Germinal center (tissue), 1 donor: ENCODE data around the gene VTA1.
"Not testable (repeated sequence)": the region's sequence is repeated elsewhere in the genome, so short reads cannot be mapped to it uniquely, and the experiment has no call there.

Experiments used
- DNase-seq: peaks from one replicate; pipeline ENCODE4 v3.0.0; 2012; ENCODE audit warnings: mixed read lengths, low spot score

Gene VTA1

GRCh38 chr6:142225552-142225951 lies 78.5 kb downstream of the VTA1 start:
- DNase-seq = no peak

DNA sequence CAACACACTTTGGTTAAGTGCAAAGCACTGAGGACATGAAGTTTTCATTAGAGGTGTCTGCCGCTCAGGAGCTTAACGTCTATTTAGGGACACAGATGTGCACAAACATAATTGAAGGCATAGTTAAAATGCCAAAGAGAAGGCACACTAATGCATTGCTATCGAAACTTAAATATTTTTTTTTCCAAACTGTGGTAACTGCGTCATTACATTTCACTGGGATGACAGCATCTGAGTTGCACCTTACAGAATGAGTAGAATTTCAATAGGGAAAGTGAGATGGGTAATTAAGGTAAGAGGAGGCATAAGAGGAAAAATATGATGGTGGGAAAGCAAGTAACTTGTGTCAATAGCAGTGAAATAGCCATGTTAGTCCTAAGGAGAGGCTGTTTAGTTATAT lies 79.7 kb downstream of the VTA1 start:
- no peak for DNase-seq

DNA sequence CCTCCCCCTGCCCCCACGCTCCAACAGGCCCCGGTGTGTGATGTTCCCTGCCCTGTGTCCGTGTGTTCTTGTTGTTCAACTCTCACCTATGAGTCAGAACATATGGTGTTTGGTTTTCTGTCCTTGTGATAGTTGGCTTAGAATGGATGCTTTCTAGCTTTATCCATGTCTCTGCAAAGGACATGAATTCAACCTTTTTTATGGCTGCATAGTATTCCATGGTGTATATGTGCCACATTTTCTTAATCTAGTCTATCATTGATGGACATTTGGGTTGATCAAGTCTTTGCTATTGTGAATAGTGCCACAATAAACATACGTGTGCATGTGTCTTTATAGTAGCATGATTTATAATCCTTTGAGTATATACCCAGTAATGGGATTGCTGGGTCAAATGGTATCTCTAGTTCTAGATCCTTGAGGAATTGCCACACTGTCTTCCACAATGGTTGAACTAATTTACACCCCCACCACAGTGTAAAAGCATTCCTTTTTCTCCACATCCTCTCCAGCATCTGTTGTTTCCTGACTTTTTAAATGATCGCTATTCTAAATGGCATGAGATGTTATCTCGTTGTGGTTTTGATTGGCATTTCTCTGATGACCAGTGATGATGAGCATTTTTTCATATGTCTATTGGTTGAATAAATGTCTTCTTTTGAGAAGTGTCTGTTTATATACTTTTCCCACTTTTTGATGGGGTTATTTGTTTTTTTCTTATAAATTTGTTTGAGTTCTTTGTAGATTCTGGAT lies 82.6 kb downstream of the VTA1 start:
- not testable (repeated sequence) for DNase-seq

GRCh38 chr6:142232206-142233044 lies 85.4 kb downstream of the VTA1 start:
- not testable (repeated sequence) for DNase-seq

- DNase-seq = no peak
Observed at GRCh38 chr6:142233945-142234682, 87.1 kb downstream of the VTA1 start.

GRCh38 chr6:142235272-142235671 lies 88.2 kb downstream of the VTA1 start:
- DNase-seq = no peak

GRCh38 chr6:142235791-142236190 lies 88.7 kb downstream of the VTA1 start:
- DNase-seq = no peak

DNA sequence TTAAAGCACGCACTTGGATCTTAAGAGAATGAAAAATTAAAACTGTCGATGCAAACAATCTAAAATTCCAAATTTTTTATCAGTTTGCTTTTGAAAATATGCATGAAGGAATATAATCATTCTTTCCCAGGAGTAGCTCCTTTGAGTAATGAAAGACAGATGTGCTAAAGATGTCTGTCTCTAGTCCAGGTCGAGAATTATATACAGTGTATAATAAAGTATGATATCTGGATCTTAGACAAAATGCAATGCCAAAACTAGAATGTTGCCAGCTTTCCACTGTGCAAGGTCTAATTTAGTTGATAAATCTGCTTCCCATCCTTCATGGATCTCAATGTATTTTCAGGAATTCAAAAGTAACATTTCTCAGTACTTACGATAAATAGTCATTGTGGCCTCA lies 89.6 kb downstream of the VTA1 start:
- DNase-seq = no peak

GRCh38 chr6:142238881-142239280 lies 91.8 kb downstream of the VTA1 start:
- no peak for DNase-seq

DNA sequence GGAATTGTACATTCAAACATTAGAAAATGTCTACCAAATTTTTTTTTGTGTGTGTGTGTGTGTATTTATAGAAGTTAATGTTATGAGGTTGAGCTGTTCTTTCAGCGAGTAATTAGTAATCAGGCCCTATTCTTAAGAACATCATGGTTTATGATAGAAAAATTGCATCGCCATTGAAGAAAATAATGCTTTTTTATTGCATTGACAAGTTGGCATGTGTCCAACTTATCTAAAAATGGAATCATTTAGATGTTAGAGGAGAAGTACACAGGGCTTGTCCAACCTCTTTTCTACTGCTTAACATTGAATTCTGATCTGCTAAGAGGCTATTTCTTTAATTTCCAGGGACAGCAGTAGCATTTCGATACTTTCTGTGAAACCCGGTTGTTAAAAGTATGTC lies 93.1 kb downstream of the VTA1 start:
- no peak for DNase-seq

DNA sequence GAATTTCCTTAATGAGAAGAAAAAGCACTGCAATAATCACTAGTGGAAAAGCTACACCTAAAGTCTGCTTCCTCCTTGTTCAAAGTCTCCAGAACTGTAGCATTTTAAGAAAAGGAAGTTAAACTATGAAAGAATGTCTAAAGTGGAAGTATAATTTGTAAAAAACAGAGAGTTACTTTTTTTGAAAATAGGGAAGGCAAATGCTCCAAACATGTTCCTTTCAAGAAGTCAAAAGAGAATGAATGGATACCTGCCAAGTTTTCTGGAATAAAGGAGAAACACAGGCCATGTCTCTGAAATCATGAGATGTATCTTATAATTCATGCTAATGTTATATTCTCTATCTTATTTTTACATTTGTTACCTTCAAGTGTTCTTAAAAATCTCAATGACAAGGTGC lies 94.0 kb downstream of the VTA1 start:
- DNase-seq = no peak

DNA sequence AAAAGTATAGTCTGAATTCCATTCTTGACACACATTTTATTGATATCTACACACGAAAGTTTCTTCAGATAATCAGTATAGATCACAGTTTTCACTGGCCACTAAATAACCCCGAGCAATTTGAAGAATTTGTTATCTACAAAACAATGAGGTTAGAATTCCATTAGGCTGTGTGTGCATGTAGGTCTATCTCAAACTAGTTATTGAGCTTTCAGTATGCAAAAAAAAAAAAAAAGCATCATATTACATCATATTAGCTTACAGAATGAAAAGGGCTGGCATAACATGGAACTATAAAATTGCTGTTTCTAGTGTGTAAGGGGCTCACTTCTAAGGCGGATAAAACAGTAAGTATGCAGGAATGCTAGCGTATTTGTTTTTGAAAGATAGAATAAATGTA lies 95.2 kb downstream of the VTA1 start:
- no peak for DNase-seq

DNA sequence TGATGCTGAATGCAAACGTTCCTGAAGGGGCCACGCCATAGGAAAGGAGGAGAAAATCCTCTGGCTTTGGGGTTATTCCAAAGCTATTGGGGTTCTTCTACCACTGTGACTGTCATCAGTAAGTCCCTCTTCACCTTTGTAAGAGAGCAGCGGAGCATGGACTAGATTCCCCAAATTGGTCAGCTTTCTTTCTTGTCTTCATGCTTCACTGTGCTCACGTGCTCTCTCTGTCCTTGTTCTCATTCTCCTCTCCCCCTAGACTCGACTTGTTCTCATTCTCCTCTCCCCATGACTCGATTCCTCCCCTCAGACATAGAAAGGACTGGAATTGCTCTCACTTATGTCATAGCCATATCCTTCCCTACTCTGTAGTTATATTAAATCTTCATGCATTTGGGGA lies 99.9 kb downstream of the VTA1 start:
- DNase-seq = no peak

- no peak for DNase-seq
Observed at GRCh38 chr6:142249266-142249665, 102.2 kb downstream of the VTA1 start.

DNA sequence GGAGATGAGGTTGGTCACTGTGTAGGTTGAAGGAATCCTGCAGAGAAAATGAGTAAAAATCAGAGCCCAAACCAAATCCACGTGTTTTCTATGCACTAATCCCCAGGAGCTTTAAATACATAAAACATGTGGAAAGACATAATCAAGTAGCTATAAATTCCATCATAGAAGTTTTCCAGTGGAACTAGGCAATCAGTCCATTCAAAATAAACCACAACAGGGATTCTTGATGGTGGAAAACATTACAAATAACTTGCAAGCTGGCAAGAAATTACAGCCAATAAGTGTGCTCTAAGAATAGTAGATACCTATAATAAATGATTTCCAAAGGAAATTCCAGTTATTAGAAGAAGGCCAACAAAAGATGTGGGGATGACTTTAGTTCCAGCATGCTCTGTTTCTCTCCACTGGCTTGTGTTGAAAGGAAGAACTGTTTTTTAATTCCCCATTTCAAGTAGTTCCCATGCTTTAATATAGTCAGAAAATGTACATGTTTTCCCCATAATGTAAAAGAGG lies 104.9 kb downstream of the VTA1 start:
- DNase-seq = no peak

GRCh38 chr6:142254513-142254912 lies 107.5 kb downstream of the VTA1 start:
- DNase-seq = no peak

GRCh38 chr6:142255785-142256184 lies 108.7 kb downstream of the VTA1 start:
- no peak for DNase-seq

- DNase-seq = no peak
Observed at GRCh38 chr6:142258305-142258704, 111.2 kb downstream of the VTA1 start.

DNA sequence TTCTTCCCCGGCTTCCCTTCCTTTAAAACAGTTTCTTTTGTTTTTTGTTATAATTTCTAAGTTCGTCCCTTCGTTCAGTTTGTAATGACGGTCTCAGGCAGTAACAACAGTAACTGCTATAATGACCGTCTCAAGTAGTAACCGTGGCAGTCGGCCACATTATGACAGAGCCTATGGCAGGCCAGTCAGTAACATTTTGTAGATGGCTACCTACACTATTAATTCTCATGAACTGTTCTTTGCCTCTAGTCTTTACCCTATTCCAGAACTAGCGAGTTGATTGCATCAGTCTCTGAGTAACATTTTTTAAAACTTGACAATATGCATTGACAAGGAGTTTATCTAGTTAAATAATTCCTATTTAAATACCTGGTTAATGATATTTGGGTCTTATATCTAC lies 111.7 kb downstream of the VTA1 start:
- no peak for DNase-seq

GRCh38 chr6:142260748-142261147 lies 113.7 kb downstream of the VTA1 start:
- no peak for DNase-seq

GRCh38 chr6:142262231-142262630 lies 115.2 kb downstream of the VTA1 start:
- DNase-seq = no peak

DNA sequence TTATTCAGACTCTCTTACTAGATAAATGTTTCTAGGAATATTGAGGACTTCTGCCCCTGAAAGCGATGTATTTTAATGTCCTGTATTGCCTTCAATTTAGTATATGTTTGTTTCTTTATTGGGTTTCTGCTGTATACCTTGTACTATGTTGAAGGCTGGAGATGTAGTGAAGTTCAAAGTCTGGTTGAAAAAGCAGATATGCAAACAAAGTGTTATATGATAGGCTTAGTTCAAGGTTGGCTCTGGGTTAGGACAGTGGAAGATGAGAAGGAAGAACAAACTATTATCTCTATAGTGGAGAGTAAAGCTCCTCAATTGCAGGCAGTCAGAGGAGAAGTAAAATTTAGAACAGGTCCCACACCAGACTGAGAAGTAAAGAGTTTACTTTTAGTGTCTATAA lies 118.4 kb downstream of the VTA1 start:
- DNase-seq = no peak

DNA sequence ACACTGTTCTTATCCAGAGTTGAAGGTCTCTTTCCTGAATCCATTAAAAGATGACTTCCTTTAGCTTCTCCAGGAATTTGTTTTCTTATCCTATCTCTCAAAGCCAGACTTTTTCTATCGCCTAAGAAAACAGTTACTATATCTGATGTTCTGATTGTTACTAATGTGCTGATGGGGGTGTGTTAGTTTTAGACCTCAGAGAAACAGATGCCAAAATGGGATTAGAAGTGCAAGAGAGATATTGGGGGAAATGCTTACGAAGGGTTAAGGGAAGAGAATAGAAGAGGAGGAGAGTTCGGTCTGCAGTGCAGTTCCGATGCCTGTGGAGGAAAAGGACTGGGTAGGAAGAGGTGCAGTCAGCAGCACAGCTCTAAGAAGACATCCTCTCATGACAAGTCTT lies 119.0 kb downstream of the VTA1 start:
- DNase-seq = no peak
